Nephron (organoid): ENCODE data around the gene HAGHL.
"Not testable (repeated sequence)": the region's sequence is repeated elsewhere in the genome, so short reads cannot be mapped to it uniquely, and the experiment has no call there.

Source experiments
- H3K27ac Mint-ChIP-seq, 3 experiments: 2 replicates each; pipeline ENCODE4 v1.8.0; 2020; ENCODE audit warnings: mixed read lengths in 3 of 3, mild to moderate bottlenecking in 2 of 3, moderate library complexity in 1 of 3
- H3K27me3 Mint-ChIP-seq: 2 replicates; pipeline ENCODE4 v1.8.0; 2021; ENCODE audit warnings: low read depth, mild to moderate bottlenecking, moderate library complexity, mixed read lengths
- H3K36me3 Mint-ChIP-seq: 2 replicates; pipeline ENCODE4 v1.8.0; 2020; ENCODE audit warnings: low read depth, mixed read lengths
- H3K4me1 Mint-ChIP-seq: 2 replicates; pipeline ENCODE4 v1.8.0; 2020; ENCODE audit warnings: mixed read lengths
- H3K4me3 Mint-ChIP-seq, 3 experiments: 2 replicates each; pipeline ENCODE4 v1.8.0; 2020; ENCODE audit warnings: mild to moderate bottlenecking in 3 of 3, mixed read lengths in 3 of 3, moderate library complexity in 2 of 3
- H3K9me3 Mint-ChIP-seq: 2 replicates; pipeline ENCODE4 v1.8.0; 2020; ENCODE audit warnings: mixed read lengths
- TF ChIP-seq, protein P1 (sequence below), 3 experiments: fragments of 200-600 bp; sonication (generic); IDR thresholded peaks; one replicate each; pipeline ENCODE4 v1.5.0; 2021; ENCODE audit warnings: antibody characterized with exemption in 3 of 3; ENCODE audit not compliant: unreplicated experiment in 3 of 3

The HAGHL gene

GRCh38 chr16:774086-775001, 47.4 kb downstream of the HAGHL start:
- H3K27me3 Mint-ChIP-seq = peaks cover 11% of the 10 kb centered on the region
- H3K9me3 Mint-ChIP-seq = no peaks in the 10 kb centered on the region
- no peak overlapping the region for H3K27ac Mint-ChIP-seq
- TF ChIP-seq, protein P1, sequence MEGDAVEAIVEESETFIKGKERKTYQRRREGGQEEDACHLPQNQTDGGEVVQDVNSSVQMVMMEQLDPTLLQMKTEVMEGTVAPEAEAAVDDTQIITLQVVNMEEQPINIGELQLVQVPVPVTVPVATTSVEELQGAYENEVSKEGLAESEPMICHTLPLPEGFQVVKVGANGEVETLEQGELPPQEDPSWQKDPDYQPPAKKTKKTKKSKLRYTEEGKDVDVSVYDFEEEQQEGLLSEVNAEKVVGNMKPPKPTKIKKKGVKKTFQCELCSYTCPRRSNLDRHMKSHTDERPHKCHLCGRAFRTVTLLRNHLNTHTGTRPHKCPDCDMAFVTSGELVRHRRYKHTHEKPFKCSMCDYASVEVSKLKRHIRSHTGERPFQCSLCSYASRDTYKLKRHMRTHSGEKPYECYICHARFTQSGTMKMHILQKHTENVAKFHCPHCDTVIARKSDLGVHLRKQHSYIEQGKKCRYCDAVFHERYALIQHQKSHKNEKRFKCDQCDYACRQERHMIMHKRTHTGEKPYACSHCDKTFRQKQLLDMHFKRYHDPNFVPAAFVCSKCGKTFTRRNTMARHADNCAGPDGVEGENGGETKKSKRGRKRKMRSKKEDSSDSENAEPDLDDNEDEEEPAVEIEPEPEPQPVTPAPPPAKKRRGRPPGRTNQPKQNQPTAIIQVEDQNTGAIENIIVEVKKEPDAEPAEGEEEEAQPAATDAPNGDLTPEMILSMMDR (IDR thresholded peaks at IDR 0.05; ENCODE audit: unreplicated experiment in 3 of 3) = no peak
- no peaks in the 10 kb centered on the region for H3K4me1 Mint-ChIP-seq
- no peak overlapping the region for H3K4me3 Mint-ChIP-seq
- no peaks in the 10 kb centered on the region for H3K36me3 Mint-ChIP-seq

DNA sequence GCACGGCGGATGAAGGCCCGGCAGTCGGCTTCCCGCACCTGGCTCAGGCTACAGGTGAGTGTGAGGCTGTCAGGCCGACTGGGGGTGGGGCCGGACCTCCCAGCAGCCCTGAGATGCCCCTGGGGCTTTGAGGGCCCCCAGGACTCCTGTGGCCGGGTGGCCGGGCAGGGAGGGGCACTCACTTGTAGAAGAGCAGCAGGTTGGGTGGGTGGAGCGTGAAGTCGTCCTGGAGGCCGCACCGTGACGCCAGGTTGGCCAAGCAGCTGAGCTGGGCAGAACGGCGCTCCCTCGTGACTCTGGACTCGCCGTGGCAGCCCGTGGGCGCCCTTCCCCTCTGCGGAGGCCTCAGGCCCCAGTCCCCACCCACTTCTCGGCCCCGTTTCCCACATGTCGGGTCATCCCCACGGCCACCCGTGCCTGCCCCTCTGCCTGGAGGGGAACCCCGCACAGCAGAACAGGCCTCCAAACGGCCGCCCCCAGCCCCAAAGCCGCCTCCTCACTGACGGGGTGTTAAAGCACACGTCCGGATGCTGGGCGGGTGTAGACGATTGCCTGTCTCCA, 48.4 kb downstream of the HAGHL start:
- TF ChIP-seq, protein P1 (IDR thresholded peaks at IDR 0.05; ENCODE audit: unreplicated experiment in 3 of 3) = no peak
- no peak overlapping the region for H3K27ac Mint-ChIP-seq
- no peak overlapping the region for H3K4me3 Mint-ChIP-seq
- no peaks in the 10 kb centered on the region for H3K9me3 Mint-ChIP-seq
- peaks cover 11% of the 10 kb centered on the region for H3K27me3 Mint-ChIP-seq
- H3K4me1 Mint-ChIP-seq = no peaks in the 10 kb centered on the region
- H3K36me3 Mint-ChIP-seq = no peaks in the 10 kb centered on the region

DNA sequence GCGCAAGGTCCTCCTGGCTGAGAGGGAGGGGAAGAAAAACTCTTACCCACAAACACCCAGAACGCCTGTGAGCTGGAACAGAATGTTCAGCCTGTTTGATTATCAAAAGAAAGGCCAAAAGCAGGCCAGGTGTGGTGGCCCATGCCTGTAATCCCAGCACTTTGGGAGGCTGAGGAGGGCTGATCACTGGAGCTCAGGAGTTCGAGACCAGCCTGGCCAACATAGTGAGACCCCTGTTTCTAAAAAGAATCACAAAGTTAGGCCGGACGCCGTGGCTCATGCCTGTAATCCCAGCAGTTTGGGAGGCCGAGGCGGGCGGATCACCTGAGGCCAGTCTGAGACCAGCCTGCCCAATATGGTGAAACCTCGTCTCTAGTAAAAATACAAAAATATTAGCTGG, 49.4 kb downstream of the HAGHL start:
- H3K36me3 Mint-ChIP-seq, H3K4me3 Mint-ChIP-seq, H3K27me3 Mint-ChIP-seq, H3K4me1 Mint-ChIP-seq, H3K27ac Mint-ChIP-seq, H3K9me3 Mint-ChIP-seq: not testable (repeated sequence)

DNA sequence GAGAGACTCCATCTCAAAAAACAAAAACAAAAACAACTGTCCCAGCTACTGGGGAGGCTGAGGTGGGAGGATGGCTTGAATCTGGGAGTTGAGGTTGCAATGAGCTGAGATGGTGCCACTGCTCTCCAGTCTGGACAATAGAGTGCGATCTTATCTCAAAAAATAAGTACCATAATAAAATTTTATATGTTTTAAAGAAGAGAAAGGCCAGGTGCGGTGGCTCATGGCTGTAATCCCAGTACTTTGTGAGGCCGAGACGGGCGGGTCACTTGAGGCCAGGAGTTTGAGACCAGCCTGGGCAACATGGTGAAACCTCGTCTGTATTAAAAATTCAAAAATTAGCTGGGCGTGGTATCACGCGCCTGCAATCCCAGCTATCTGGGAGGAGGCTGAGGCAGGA, 49.9 kb downstream of the HAGHL start:
- TF ChIP-seq, protein P1 (IDR thresholded peaks at IDR 0.05; ENCODE audit: unreplicated experiment in 3 of 3) = no peak
- Mint-ChIP-seq H3K4me3 (no peak overlapping the region), H3K27ac (no peak overlapping the region), H3K9me3 (no peaks in the 10 kb centered on the region), H3K27me3 (peaks cover 5% of the 10 kb centered on the region), H3K36me3 (no peaks in the 10 kb centered on the region), H3K4me1 (no peaks in the 10 kb centered on the region)

DNA sequence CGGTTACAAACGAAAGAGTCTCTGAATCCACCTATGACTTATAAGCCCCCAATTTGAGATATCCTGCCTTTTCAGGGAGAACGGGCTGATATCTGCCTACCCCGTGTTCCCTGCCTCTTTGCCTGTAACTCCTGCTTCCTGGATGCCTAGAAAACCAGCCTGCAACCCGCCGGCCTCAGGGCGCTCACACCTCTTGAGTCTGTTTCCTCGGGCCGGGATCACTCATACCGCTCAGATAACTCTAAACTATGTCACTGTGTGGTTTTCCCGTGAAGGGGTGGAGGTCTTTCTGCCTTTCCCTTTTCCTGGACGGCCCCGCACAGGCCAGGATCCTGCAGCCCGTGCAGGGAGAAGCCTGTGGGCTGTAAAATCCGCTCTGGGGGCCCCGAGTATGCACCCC, 50.9 kb downstream of the HAGHL start:
- Mint-ChIP-seq H3K36me3 (no peaks in the 10 kb centered on the region), H3K27me3 (peaks cover 5% of the 10 kb centered on the region), H3K9me3 (no peaks in the 10 kb centered on the region), H3K4me1 (no peaks in the 10 kb centered on the region), H3K27ac (peak overlapping the region in 1 of 3 experiments; percentile 52), H3K4me3 (no peak overlapping the region)
- TF ChIP-seq, protein P1 (IDR thresholded peaks at IDR 0.05; ENCODE audit: unreplicated experiment in 3 of 3) = no peak

GRCh38 chr16:778447-778846, 51.5 kb downstream of the HAGHL start:
- H3K27ac Mint-ChIP-seq = no peak overlapping the region
- H3K4me1 Mint-ChIP-seq = no peaks in the 10 kb centered on the region
- no peaks in the 10 kb centered on the region for H3K9me3 Mint-ChIP-seq
- peaks cover 5% of the 10 kb centered on the region for H3K27me3 Mint-ChIP-seq
- H3K36me3 Mint-ChIP-seq = no peaks in the 10 kb centered on the region
- TF ChIP-seq, protein P1 (IDR thresholded peaks at IDR 0.05; ENCODE audit: unreplicated experiment in 3 of 3) = no peak
- H3K4me3 Mint-ChIP-seq = no peak overlapping the region
